GM12874 (cell line): ENCODE data around the gene HES1.

Experiments used
- TF ChIP-seq, protein P1 (sequence below): IDR thresholded peaks from 2 replicates; pipeline ENCODE4 v1.5.1; 2011; ENCODE audit warnings: low read depth, mild to moderate bottlenecking, control low read depth, low read length, moderate library complexity; ENCODE audit not compliant: insufficient read depth

The HES1 gene, protein sequence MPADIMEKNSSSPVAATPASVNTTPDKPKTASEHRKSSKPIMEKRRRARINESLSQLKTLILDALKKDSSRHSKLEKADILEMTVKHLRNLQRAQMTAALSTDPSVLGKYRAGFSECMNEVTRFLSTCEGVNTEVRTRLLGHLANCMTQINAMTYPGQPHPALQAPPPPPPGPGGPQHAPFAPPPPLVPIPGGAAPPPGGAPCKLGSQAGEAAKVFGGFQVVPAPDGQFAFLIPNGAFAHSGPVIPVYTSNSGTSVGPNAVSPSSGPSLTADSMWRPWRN

DNA sequence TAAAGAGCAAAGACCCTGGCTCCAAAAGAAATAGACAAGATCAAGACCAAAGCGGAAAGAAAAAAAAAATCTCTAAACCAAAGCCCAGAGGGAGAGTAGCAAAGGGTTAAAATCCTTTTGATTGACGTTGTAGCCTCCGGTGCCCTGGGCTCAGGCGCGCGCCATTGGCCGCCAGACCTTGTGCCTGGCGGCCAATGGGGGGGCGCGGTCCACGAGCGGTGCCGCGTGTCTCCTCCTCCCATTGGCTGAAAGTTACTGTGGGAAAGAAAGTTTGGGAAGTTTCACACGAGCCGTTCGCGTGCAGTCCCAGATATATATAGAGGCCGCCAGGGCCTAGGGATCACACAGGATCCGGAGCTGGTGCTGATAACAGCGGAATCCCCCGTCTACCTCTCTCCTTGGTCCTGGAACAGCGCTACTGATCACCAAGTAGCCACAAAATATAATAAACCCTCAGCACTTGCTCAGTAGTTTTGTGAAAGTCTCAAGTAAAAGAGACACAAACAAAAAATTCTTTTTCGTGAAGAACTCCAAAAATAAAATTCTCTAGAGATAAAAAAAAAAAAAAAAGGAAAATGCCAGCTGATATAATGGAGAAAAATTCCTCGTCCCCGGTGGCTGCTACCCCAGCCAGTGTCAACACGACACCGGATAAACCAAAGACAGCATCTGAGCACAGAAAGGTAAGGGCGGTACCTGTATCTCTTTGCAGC is at the start of gene HES1:
Gene HES1, plus strand, starts transcription at position 343 of the 713 bp plus-strand sequence. Its CDS starts 233 bp downstream, at position 576.
- TF ChIP-seq, protein P1, sequence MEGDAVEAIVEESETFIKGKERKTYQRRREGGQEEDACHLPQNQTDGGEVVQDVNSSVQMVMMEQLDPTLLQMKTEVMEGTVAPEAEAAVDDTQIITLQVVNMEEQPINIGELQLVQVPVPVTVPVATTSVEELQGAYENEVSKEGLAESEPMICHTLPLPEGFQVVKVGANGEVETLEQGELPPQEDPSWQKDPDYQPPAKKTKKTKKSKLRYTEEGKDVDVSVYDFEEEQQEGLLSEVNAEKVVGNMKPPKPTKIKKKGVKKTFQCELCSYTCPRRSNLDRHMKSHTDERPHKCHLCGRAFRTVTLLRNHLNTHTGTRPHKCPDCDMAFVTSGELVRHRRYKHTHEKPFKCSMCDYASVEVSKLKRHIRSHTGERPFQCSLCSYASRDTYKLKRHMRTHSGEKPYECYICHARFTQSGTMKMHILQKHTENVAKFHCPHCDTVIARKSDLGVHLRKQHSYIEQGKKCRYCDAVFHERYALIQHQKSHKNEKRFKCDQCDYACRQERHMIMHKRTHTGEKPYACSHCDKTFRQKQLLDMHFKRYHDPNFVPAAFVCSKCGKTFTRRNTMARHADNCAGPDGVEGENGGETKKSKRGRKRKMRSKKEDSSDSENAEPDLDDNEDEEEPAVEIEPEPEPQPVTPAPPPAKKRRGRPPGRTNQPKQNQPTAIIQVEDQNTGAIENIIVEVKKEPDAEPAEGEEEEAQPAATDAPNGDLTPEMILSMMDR = no peak

DNA sequence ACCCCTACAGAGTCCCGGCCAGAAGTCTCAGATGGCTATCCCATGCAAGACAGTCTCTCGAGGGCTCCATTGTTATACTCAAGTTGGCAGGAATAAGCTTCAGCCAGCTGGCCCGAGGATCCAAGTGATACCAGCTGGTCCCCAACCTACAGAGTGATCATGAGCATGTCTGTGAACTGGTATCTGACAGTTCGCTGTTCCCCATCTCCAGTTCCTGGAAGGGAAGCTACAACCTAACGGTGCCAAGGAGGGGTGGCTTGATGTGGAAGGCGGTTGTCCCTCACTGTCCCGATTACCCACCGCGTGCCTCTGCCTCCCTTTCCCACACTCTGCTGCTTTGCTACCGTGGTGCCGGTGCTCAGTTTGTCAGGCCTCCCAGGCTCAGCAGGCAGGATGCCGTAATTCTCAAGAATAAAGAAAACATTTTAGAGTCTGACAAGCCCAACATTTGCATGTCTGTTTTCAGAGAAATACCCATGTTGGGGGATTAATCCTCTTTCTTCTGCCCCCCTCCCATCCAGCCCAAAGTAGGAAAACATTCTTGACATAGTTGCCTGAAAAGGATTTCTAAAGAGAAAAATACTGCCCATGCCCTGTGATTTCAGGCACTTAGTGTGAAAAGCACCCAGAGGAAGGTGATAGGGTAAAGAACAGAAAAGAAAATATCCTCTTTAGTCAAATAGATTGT is 49.4 kb upstream of the HES1 start:
- TF ChIP-seq, protein P1 = no peak

DNA sequence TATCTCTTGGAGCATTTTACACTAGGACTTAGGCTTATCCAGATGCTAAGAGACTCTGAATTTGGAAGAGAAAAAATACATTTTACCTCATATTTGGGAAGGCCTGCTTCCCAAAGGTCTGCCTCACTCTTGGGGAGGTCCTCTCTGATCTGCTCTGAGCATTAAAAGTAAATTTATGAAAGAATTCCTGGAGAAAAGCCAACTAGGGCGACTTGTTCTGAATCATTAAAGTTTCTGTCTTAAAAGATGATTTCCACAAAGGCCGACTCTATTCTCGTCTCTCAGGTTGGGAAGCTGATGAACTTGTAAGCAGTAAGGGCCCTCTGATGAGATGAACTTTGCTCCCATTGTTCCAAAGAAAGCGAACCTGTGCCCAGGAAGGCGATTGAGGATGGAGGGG is 48.7 kb upstream of the HES1 start:
- TF ChIP-seq, protein P1 = no peak

DNA sequence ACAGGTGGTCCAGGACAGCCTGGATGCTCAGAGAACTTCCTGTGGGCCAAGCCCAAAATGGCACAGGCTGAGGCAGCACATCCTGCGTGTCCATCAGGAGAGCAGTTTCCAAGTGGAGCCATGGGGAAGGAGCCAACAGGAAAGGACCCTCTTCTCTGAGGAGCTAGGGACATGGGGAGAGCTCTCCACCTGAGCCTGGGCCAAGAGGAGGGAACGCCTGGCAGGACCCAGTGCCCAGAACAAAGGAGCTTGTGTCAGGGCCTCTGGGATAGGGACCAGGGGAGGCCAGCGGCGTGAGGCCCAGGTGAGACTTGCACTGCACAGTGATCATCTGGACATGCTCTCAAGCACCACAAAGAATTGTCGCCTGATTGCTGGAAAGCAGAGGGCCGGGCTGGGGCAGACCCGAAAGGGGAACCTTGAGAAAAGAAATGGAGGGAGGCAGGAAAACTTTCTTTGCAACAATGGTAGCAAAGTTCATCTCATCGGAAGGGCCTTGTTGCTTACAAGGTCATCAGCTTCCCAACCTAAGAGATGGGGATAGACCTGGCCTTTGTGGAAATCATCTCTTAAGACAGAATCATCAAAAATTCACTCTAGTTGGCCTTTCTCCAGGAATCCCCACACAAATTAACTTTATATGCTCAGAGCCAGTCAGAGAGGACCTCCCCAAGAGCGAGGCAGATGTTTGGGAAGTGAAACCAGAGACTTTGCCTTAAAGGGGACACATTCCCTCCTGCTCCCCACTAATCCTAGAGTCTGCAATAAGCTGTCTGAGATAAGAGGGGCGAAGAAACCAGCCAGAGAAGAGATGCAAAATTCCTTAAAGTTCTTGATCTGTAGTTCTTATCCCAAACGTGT is 47.7 kb upstream of the HES1 start:
- TF ChIP-seq, protein P1 = no peak

DNA sequence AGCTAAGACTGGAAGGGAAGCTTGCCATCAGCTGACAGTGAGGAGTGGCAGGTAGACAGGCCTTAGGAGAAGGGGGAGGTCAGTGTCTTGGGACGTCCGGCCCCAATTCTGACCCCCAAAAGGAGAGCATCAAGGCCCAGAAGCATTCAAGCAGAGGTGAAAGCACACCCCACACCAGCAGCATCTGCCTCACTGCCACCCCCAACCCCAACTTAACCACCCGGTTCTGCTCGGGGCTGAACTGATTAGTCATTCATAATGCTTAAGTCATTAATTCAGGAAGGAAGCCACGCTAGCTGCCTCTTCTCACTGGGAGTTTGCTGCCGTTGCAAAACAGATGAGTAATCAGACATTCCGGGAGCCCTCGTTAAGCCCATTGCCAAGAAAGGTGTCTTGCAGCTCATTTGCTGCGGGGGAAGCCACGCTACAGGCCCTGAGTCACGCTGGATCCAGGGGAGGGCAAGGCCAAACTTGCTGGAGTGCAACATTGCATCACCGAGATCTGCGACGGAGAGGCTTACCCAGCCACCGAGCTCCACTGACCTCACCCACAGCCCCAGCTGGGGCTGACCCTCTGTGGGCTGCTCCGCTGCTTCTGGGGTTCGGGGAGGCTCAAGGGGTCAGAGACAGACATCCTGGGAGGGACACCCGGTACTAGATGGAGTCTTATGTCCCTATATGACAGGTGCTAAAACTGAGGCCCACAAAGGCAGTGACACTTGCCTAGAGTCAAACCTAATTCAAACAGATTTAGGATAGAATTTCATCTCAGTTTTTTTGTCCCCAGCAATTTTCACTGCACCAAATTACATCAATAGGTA is 46.4 kb upstream of the HES1 start:
- TF ChIP-seq, protein P1 = no peak

DNA sequence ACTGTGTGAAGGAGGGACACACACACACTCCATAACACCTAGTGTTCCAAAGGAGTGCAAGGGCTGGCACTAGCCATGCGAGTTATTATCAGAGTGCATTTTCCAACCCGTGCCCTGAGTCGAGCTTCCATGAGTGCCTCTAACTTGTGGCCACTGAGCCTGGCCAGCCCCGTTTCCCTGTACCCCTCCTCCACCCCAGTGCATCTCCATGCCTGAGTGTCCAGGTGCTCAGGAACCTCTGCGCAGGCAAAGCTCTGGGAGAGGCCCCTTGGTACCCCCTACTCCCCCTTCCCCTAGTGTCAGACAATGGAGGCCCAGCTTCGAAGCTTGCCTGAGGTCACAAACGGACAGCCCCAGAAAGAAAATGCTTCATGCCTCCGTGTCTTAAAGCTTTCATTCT is 45.2 kb upstream of the HES1 start:
- TF ChIP-seq, protein P1 = no peak
